Right lobe of liver (tissue), 4 donors: Measurements from ENCODE around the gene IPO11.

Experiments
- POLR2A ChIP-seq: fragments of 450-650 bp; IDR thresholded peaks from one replicate; pipeline ENCODE4 v1.6.1; 2017; ENCODE audit warnings: antibody characterized with exemption, mild to moderate bottlenecking
- TF ChIP-seq, protein P1 (sequence below), 4 donors: fragments of 200-600 bp in 3 of 4; fragments of 450-650 bp in 1 of 4; IDR thresholded peaks; one replicate each; pipeline versions ENCODE4 v1.5.1 to v1.8.0; 2016 to 2022; ENCODE audit warnings: antibody characterized with exemption in 4 of 4, mild to moderate bottlenecking in 2 of 4
- donor health status: DM: no; HTN: no; CAD: no.
- donor health status: DM: no; HTN: no; CAD: no.
- donor health status: DM: no; HTN: yes; CAD: no.

DNA sequence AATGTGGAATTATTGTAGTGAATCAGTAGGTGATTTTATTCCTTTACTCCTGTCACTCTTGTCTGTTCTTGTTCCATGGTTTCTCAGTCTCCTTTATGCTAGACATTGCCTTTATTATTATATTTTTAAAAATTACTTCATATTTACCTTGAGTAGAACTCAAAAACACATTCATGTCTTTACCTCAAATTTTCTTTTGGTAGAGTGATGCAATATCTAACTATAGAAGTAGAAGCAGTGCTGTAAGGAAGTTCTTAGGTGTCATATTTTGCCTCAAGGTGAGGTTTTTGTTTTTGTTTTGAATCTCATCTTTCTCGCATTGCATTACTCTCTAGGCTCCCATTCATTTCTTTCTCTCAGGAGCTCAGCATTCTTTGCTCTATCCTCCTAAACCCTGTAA lies 12.2 kb downstream of the IPO11 start:
- TF ChIP-seq, protein P1, sequence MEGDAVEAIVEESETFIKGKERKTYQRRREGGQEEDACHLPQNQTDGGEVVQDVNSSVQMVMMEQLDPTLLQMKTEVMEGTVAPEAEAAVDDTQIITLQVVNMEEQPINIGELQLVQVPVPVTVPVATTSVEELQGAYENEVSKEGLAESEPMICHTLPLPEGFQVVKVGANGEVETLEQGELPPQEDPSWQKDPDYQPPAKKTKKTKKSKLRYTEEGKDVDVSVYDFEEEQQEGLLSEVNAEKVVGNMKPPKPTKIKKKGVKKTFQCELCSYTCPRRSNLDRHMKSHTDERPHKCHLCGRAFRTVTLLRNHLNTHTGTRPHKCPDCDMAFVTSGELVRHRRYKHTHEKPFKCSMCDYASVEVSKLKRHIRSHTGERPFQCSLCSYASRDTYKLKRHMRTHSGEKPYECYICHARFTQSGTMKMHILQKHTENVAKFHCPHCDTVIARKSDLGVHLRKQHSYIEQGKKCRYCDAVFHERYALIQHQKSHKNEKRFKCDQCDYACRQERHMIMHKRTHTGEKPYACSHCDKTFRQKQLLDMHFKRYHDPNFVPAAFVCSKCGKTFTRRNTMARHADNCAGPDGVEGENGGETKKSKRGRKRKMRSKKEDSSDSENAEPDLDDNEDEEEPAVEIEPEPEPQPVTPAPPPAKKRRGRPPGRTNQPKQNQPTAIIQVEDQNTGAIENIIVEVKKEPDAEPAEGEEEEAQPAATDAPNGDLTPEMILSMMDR (IDR thresholded peaks at IDR 0.05) = no peak
- no peak for TF ChIP-seq POLR2A
